K562 (cell line): ENCODE results near the gene TTC23L. TPM values are rescaled to one million over a fixed set of nuclear protein-coding genes. Genes with fewer than 3 reads are reported as not detected.

Experiments used
- ARID4B ChIP-seq: sonication (generic); formaldehyde crosslinking; IDR thresholded peaks from 2 replicates; pipeline ENCODE4 v1.8.0; 2022; ENCODE audit warnings: mild to moderate bottlenecking, missing genetic modification reagents
- CEBPZ ChIP-seq: fragments of 150-350 bp; IDR thresholded peaks from 2 replicates; pipeline ENCODE4 v1.6.1; 2014; ENCODE audit warnings: low read depth, mild to moderate bottlenecking, low read length, borderline replicate concordance
- E2F8 ChIP-seq: fragments of 450-650 bp; IDR thresholded peaks from 2 replicates; pipeline ENCODE4 v1.7.1; 2018; ENCODE audit warnings: mild to moderate bottlenecking, low read depth; ENCODE audit not compliant: partially characterized antibody
- IRF2 ChIP-seq: sonication (generic); formaldehyde crosslinking; IDR thresholded peaks from 2 replicates; pipeline ENCODE4 v1.8.1; 2022; ENCODE audit warnings: mild to moderate bottlenecking, missing genetic modification reagents
- KAT7 ChIP-seq: sonication (generic); formaldehyde crosslinking; IDR thresholded peaks from 2 replicates; pipeline ENCODE4 v1.8.0; 2022; ENCODE audit warnings: missing genetic modification reagents, mild to moderate bottlenecking, borderline replicate concordance
- KLF6 ChIP-seq: fragments of 250-450 bp; sonication (Bioruptor Pico); IDR thresholded peaks from 2 replicates; pipeline ENCODE4 v1.4.0; 2020; ENCODE audit warnings: mild to moderate bottlenecking, moderate library complexity, borderline replicate concordance
- MTA2 ChIP-seq: fragments of 450-650 bp; IDR thresholded peaks from 2 replicates; pipeline ENCODE4 v1.6.1; 2016; ENCODE audit warnings: low read depth
- MYBL2 ChIP-seq, 2 experiments: fragments of 450-650 bp in 1 of 2; sonication (generic) in 1 of 2; formaldehyde crosslinking in 1 of 2; IDR thresholded peaks; 2 replicates each; pipeline versions ENCODE4 v1.6.1 to v1.8.1; 2017 to 2022; ENCODE audit warnings: borderline replicate concordance in 1 of 2, inconsistent platforms in 1 of 2, low read depth in 1 of 2, mild to moderate bottlenecking in 1 of 2, missing genetic modification reagents in 1 of 2, moderate library complexity in 1 of 2
- PTBP1 ChIP-seq: fragments of 200-400 bp; formaldehyde crosslinking; IDR thresholded peaks from 2 replicates; pipeline ENCODE4 v1.6.1; 2017; ENCODE audit warnings: low read depth, low read length
- RBFOX2 ChIP-seq: fragments of 200-400 bp; formaldehyde crosslinking; IDR thresholded peaks from 2 replicates; pipeline ENCODE4 v1.6.1; 2017; ENCODE audit warnings: low read depth, mild to moderate bottlenecking, low read length, moderate library complexity
- SOX6 ChIP-seq: fragments of 450-650 bp; IDR thresholded peaks from 2 replicates; pipeline ENCODE4 v1.6.1; 2014; ENCODE audit warnings: mild to moderate bottlenecking
- TARDBP ChIP-seq: fragments of 450-650 bp; IDR thresholded peaks from 2 replicates; pipeline ENCODE4 v1.6.1; 2016
- ZBTB9 ChIP-seq: fragments of 450-650 bp; formaldehyde crosslinking; IDR thresholded peaks from 2 replicates; pipeline ENCODE4 v1.4.0; 2020; ENCODE audit warnings: mild to moderate bottlenecking, moderate library complexity
- ZNF584 ChIP-seq: fragments of 200-800 bp; sonication (Bioruptor generic); IDR thresholded peaks from 2 replicates; pipeline ENCODE4 v1.6.1; 2016; ENCODE audit warnings: low read depth, mild to moderate bottlenecking, missing genetic modification characterization, missing compliant biosample characterization
- ZNF586 ChIP-seq: fragments of 450-650 bp; formaldehyde crosslinking; conservative IDR thresholded peaks from 2 replicates; pipeline ENCODE4 v1.4.0; 2020; ENCODE audit warnings: mild to moderate bottlenecking, moderate library complexity
- polyA plus RNA-seq, 8 experiments: library from polyadenylated mRNA; depleted of rRNA in 4 of 8; stranded (reverse) in 5 of 8; unstranded in 3 of 8; fragments of >200 nt; fragmentation: Nextera tagmentation in 2 of 8; fragmentation: Illumina TruSeq in 1 of 8; extraction: Ambion mirVana in 2 of 8; extraction: Trizol in 1 of 8; gene quantifications; 2 replicates each; pipeline versions ENCODE4 v1.2.1 to v1.2.3, GENCODE V29; 2011 to 2014; ENCODE audit warnings: inconsistent platforms in 1 of 8, missing spikeins in 1 of 8
- total RNA-seq, 7 experiments: library from RNA; depleted of rRNA in 6 of 7; stranded (reverse); fragments of >200 nt in 6 of 7; fragmentation: Illumina TruSeq in 2 of 7; extraction: Trizol in 2 of 7; gene quantifications; 2 replicates each; pipeline versions ENCODE4 v1.2.1 to v1.2.3, GENCODE V29; 2011 to 2021; ENCODE audit warnings: low replicate concordance in 1 of 7

The TTC23L gene
- total and polyA plus RNA-seq, 9 of the 15 experiments (the other 6 are each of a cell fraction or from before 2014, with no cell fraction given) = 0.03 to 0.32 (median 0.14) TPM; not detected in 2

- TF ChIP-seq KAT7 = no peak
- TF ChIP-seq CEBPZ = no peak
- TF ChIP-seq MYBL2 (IDR thresholded peaks at IDR 0.05; ENCODE audit: low read depth) = no peak
- no peak for TF ChIP-seq MYBL2 (CRISPR knock-in tag; IDR thresholded peaks at IDR 0.05; ENCODE audit: borderline replicate concordance)
- TF ChIP-seq MTA2 = no peak
- peak; percentile 71 for TF ChIP-seq E2F8
- TF ChIP-seq PTBP1 = no peak
- no peak for TF ChIP-seq ZBTB9
- TF ChIP-seq TARDBP = no peak
- TF ChIP-seq ZNF586 (CRISPR knock-in tag) = no peak
- no peak for TF ChIP-seq ZNF584
- no peak for TF ChIP-seq KLF6 (CRISPR knock-in tag)
- no peak for TF ChIP-seq RBFOX2
- peak; percentile 18; the same call in 1 of the 2 replicates for TF ChIP-seq SOX6
- no peak for TF ChIP-seq IRF2 (CRISPR knock-in tag)
- TF ChIP-seq ARID4B (CRISPR knock-in tag) = no peak
Observed at GRCh38 chr5:34929134-34929719, 90.3 kb downstream of the TTC23L start, which contains the start of gene DNAJC21 (continued).
